Measurements from ENCODE around the gene SPINT2.

- TF ChIP-seq, protein P1, sequence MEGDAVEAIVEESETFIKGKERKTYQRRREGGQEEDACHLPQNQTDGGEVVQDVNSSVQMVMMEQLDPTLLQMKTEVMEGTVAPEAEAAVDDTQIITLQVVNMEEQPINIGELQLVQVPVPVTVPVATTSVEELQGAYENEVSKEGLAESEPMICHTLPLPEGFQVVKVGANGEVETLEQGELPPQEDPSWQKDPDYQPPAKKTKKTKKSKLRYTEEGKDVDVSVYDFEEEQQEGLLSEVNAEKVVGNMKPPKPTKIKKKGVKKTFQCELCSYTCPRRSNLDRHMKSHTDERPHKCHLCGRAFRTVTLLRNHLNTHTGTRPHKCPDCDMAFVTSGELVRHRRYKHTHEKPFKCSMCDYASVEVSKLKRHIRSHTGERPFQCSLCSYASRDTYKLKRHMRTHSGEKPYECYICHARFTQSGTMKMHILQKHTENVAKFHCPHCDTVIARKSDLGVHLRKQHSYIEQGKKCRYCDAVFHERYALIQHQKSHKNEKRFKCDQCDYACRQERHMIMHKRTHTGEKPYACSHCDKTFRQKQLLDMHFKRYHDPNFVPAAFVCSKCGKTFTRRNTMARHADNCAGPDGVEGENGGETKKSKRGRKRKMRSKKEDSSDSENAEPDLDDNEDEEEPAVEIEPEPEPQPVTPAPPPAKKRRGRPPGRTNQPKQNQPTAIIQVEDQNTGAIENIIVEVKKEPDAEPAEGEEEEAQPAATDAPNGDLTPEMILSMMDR (conservative IDR thresholded peaks at IDR 0.05; ENCODE audit: low read length), result no peak
- TF ChIP-seq EZH2phosphoT487 (IDR thresholded peaks at IDR 0.05; ENCODE audit: borderline replicate concordance, low read depth, low read length), result no peak
Measured at GRCh38 chr19:38268539-38268938, 4.2 kb downstream of the SPINT2 start.
